Measurements from ENCODE around the gene CSNK2A2.
A peak's percentile ranks its signal among the peaks of the same experiment; 100 is the strongest.

Gene CSNK2A2

GRCh38 chr16:58129097-58129936 lies 68.6 kb downstream of the CSNK2A2 start, which contains the start of gene CFAP20:
Gene CFAP20 (minus strand): TSS chr16:58129381. CDS start chr16:58129115, 266 bp downstream.
- DNase-seq = peak; percentile 98

- DNase-seq = peak; percentile 40
Observed at GRCh38 chr16:58128711-58129096, 69.2 kb downstream of the CSNK2A2 start.

- no peak for DNase-seq
Observed at GRCh38 chr16:58128181-58128631, 69.7 kb downstream of the CSNK2A2 start.

- DNase-seq = no peak
Observed at GRCh38 chr16:58127634-58128033, 70.3 kb downstream of the CSNK2A2 start.

- DNase-seq = no peak
Observed at GRCh38 chr16:58127033-58127556, 70.8 kb downstream of the CSNK2A2 start.

GRCh38 chr16:58126451-58126961 lies 71.4 kb downstream of the CSNK2A2 start:
- no peak for DNase-seq

GRCh38 chr16:58125781-58126335 lies 72.0 kb downstream of the CSNK2A2 start:
- no peak for DNase-seq

GRCh38 chr16:58125041-58125440 lies 72.9 kb downstream of the CSNK2A2 start:
- DNase-seq = no peak

GRCh38 chr16:58124601-58124915 lies 73.3 kb downstream of the CSNK2A2 start:
- no peak for DNase-seq

GRCh38 chr16:58123896-58124600 lies 73.9 kb downstream of the CSNK2A2 start:
- DNase-seq = no peak

- no peak for DNase-seq
Observed at GRCh38 chr16:58121132-58121531, 76.8 kb downstream of the CSNK2A2 start.

- no peak for DNase-seq
Observed at GRCh38 chr16:58120234-58120633, 77.7 kb downstream of the CSNK2A2 start.

GRCh38 chr16:58119509-58119845 lies 78.4 kb downstream of the CSNK2A2 start:
- no peak for DNase-seq

GRCh38 chr16:58118801-58119508 lies 79.0 kb downstream of the CSNK2A2 start:
- no peak for DNase-seq

- no peak for DNase-seq
Observed at GRCh38 chr16:58116529-58116928, 81.4 kb downstream of the CSNK2A2 start.

GRCh38 chr16:58116081-58116480 lies 81.8 kb downstream of the CSNK2A2 start:
- no peak for DNase-seq

GRCh38 chr16:58114827-58115825 lies 82.8 kb downstream of the CSNK2A2 start:
- no peak for DNase-seq

- DNase-seq = no peak
Observed at GRCh38 chr16:58111302-58111627, 86.6 kb downstream of the CSNK2A2 start.

GRCh38 chr16:58110571-58111301 lies 87.2 kb downstream of the CSNK2A2 start:
- DNase-seq = no peak

GRCh38 chr16:58109881-58110280 lies 88.0 kb downstream of the CSNK2A2 start:
- DNase-seq = no peak

- DNase-seq = no peak
Observed at GRCh38 chr16:58109330-58109729, 88.6 kb downstream of the CSNK2A2 start.
